K562 (cell line): ENCODE measurements around the gene MMAB. TPM values are rescaled to one million over a fixed set of nuclear protein-coding genes. Genes with fewer than 3 reads are reported as not detected.

Experiments
- CTCF ChIP-seq, 3 experiments: IDR thresholded peaks in 2 of 3; conservative IDR thresholded peaks in 1 of 3; 2 replicates each; pipeline ENCODE4 v1.5.1; 2011 to 2012; ENCODE audit warnings: low read length in 3 of 3, mild to moderate bottlenecking in 3 of 3, control low read depth in 2 of 3, improper control_type of control experiment in 1 of 3, inconsistent platforms in 1 of 3, low read depth in 1 of 3, mixed read lengths in 1 of 3, moderate library complexity in 1 of 3; ENCODE audit not compliant: insufficient read depth in 2 of 3
- MCM2 ChIP-seq: fragments of 450-650 bp; IDR thresholded peaks from 2 replicates; pipeline ENCODE4 v1.6.1; 2017; ENCODE audit warnings: low read depth, mild to moderate bottlenecking
- NRF1 ChIP-seq, 2 experiments: fragments of 450-650 bp; IDR thresholded peaks in 1 of 2; conservative IDR thresholded peaks in 1 of 2; 2 replicates each; pipeline ENCODE4 v1.6.1; 2014; ENCODE audit warnings: mild to moderate bottlenecking in 2 of 2
- PBX2 ChIP-seq, 2 experiments: IDR thresholded peaks in 1 of 2; conservative IDR thresholded peaks in 1 of 2; 2 replicates each; pipeline ENCODE4 v1.6.1; 2016; ENCODE audit warnings: low read depth in 2 of 2, mild to moderate bottlenecking in 1 of 2, missing compliant biosample characterization in 1 of 2, missing genetic modification characterization in 1 of 2, moderate library complexity in 1 of 2
- RFX5 ChIP-seq: IDR thresholded peaks from 2 replicates; pipeline ENCODE4 v1.6.1; 2011; ENCODE audit warnings: low read depth, mild to moderate bottlenecking, improper control_type of control experiment, low read length
- ZNF395 ChIP-seq: fragments of 200-800 bp; sonication (Bioruptor generic); IDR thresholded peaks from 2 replicates; pipeline ENCODE4 v1.6.1; 2017; ENCODE audit warnings: missing genetic modification characterization, missing compliant biosample characterization
- polyA plus RNA-seq, 8 experiments: library from polyadenylated mRNA; depleted of rRNA in 4 of 8; stranded (reverse) in 5 of 8; unstranded in 3 of 8; fragments of >200 nt; fragmentation: Nextera tagmentation in 2 of 8; fragmentation: Illumina TruSeq in 1 of 8; extraction: Ambion mirVana in 2 of 8; extraction: Trizol in 1 of 8; gene quantifications; 2 replicates each; pipeline versions ENCODE4 v1.2.1 to v1.2.3, GENCODE V29; 2011 to 2014; ENCODE audit warnings: inconsistent platforms in 1 of 8, missing spikeins in 1 of 8
- total RNA-seq, 7 experiments: library from RNA; depleted of rRNA in 6 of 7; stranded (reverse); fragments of >200 nt in 6 of 7; fragmentation: Illumina TruSeq in 2 of 7; extraction: Trizol in 2 of 7; gene quantifications; 2 replicates each; pipeline versions ENCODE4 v1.2.1 to v1.2.3, GENCODE V29; 2011 to 2021; ENCODE audit warnings: low replicate concordance in 1 of 7

The MMAB gene
- total and polyA plus RNA-seq, 9 of the 15 experiments (the other 6 are each of a cell fraction or from before 2014, with no cell fraction given): 9.5 to 76.1 (median 46.2) TPM

GRCh38 chr12:109567967-109568366 is 5.3 kb downstream of the MMAB start (continued):
- TF ChIP-seq PBX2 (CRISPR knock-in tag; IDR thresholded peaks at IDR 0.05; ENCODE audit: low read depth): no peak
- no peak for TF ChIP-seq PBX2 (tag; conservative IDR thresholded peaks at IDR 0.05; ENCODE audit: low read depth)
- no peak for TF ChIP-seq ZNF395
- TF ChIP-seq CTCF (IDR thresholded peaks at IDR 0.05 in 2 of 3, conservative IDR thresholded peaks at IDR 0.05 in 1 of 3; ENCODE audit: insufficient read depth in 2 of 3, low read depth in 1 of 3, low read length in 3 of 3): no peak
- no peak for TF ChIP-seq NRF1 (conservative IDR thresholded peaks at IDR 0.05 in 1 of 2, IDR thresholded peaks at IDR 0.05 in 1 of 2)
- no peak for TF ChIP-seq MCM2
- no peak for TF ChIP-seq RFX5
